ENCODE results near the gene COPZ1. TPM values are rescaled to one million over a fixed set of nuclear protein-coding genes. Genes with fewer than 3 reads are reported as not detected.
A peak's percentile ranks its signal among the peaks of the same experiment; 100 is the strongest.

COPZ1 gene
- total RNA-seq, 2 donors from 2014 or later = 75.4 to 86.8 TPM

DNA sequence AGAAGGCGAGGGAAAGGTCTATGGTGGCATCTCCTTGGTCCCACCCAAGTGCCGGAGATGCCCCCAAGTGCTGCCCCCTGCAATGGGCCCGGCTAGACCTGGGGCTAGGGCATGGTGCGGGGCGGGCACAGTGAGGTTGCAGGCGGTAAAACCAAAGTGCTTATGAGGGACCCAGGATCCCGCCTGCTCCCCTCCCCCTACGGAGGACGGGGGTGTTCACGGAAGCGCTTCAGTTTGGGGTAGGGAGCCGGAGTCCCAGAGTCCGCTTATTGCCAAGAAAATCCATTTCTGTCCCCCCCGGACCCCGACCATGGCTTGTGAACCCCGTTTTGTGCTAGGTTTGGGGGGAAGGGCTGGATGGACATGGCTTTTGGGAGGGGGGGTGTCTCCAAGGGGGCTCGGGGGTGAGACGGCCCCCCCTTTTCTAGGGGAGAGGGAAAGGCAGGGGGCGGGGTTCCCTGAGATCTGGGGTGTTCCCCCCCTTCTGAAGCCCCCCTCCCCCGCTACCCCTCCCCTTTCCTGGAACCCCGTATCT is 44.7 kb downstream of the COPZ1 start:
- no peaks in the 10 kb centered on the region for H3K36me3 Mint-ChIP-seq (ENCODE audit: low read depth)
- no peaks in the 10 kb centered on the region for H3K27me3 Mint-ChIP-seq
- H3K9me3 Mint-ChIP-seq = no peaks in the 10 kb centered on the region
- H3K4me3 Mint-ChIP-seq = peak overlapping the region; percentile 40
- ATAC-seq (replicated peaks) = no peak
- no peak overlapping the region for H3K27ac Mint-ChIP-seq
- H3K4me1 Mint-ChIP-seq = peaks cover 14% of the 10 kb centered on the region

DNA sequence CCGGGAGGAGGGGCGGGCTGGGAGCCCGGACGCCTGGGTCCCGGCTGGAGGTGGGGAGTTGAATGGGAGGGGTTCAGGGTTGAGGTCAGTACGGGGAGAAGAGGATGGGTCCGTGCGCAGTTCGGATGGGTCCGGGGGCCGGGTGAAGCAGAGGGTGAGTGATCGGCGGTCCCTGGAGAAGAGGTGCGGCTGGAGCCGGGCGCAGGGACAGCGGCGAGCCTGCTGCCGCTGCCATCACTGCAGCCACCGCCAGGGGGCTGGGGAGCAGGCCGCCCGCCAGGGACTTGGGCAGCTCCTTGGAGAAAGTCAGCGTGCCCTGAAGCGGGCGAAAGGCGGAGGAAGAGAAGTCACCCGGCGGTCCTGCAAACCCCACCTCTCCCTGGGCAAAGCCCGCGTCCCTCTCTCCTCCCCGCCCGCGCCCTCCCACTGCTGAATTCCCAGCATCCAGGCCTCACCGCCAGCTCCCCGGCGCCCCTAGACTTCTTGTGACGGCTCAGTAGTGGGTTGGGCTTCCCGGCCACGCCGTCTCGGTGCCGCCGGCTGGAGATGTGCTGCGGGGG is 45.3 kb downstream of the COPZ1 start:
- Mint-ChIP-seq H3K9me3 (no peaks in the 10 kb centered on the region), H3K27ac (no peak overlapping the region), H3K4me1 (peaks cover 10% of the 10 kb centered on the region), H3K36me3 (ENCODE audit: low read depth) (no peaks in the 10 kb centered on the region), H3K4me3 (no peak overlapping the region), H3K27me3 (no peaks in the 10 kb centered on the region)
- ATAC-seq (replicated peaks) = peak; percentile 25

GRCh38 chr12:54371328-54372112 is 46.6 kb downstream of the COPZ1 start:
- Mint-ChIP-seq H3K4me3 (no peak overlapping the region), H3K36me3 (ENCODE audit: low read depth) (no peaks in the 10 kb centered on the region), H3K27ac (peak overlapping the region; percentile 78), H3K27me3 (no peaks in the 10 kb centered on the region), H3K9me3 (no peaks in the 10 kb centered on the region), H3K4me1 (peaks cover 10% of the 10 kb centered on the region)
- no peak for ATAC-seq (replicated peaks)

DNA sequence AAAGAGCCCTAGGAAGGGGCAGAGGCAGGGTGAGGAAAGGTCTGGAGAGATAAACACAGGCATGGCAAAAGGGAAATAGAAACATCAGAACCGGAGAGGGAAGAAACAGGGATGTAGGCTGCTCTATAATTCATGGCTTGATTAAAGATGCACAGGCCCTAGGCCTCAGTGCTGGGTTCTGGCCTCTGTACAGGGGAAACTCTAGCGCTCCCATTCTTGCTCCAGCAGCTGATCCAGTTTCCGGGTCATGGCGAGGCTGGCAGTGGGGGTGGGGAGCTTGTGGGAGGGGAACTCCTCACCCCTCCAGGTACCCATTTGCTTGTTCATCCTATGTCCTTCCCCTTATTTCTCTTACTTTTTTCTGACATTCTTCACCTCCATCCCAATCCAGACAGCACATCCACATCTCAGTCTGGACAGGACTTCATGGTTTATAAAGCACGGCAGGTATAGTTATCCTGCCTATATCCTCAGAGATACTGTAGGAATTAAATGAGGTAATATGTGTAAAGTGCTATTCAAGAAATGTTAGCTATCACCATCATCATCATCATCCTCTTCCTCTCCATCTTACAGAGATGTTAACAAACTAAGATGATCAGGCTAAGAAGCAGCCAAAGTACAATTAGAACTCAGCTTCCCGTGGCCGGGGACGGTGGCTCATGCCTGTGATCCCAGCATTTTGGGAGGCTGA is 47.3 kb downstream of the COPZ1 start:
- no peaks in the 10 kb centered on the region for H3K27me3 Mint-ChIP-seq

DNA sequence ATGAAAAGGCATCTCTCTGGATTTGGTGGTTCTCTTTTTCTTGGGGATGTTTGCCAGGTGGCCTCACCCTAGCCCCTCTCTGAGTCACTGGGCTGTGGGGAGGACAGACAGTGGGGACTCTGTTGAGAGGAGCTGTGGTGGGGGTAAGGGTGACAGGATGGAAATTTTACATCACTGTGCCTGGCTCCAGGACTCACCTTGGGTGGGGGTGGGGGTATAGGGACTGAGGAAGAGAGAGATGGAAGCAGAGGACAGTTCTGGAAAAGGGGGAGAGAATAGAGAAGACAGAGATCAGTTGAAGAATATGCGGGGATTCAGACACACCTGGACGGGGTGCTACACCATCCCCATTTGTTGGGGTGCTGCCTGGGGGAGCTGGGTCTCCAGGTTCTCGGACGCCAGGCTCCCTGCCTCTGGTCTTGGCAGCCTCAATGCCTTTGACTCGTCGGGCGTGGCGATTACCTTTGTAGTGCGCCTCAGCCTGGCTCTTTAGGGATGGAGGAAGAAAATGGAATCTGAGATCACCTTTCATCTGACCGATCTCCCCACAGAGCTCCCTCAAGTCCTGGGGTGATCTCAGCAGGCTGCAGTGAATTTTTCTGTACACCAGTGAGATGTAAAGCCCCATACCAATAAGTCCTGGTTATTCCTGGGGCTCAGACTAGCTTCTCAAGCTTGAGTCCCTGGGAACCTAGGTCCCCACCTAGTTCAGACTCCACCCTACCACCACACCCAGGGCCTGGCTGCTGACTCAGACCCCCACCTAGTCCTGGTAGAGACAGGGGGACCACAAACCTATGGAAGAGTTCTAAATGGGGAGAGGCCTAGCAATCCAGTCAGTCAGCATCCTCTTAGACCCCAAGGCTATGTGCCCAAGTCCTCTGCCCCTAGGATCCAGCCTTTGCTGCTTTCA is 49.0 kb downstream of the COPZ1 start:
- no peaks in the 10 kb centered on the region for H3K27me3 Mint-ChIP-seq
- H3K36me3 Mint-ChIP-seq (ENCODE audit: low read depth) = no peaks in the 10 kb centered on the region
- H3K9me3 Mint-ChIP-seq = no peaks in the 10 kb centered on the region
- H3K4me3 Mint-ChIP-seq = no peak overlapping the region
- peaks cover 5% of the 10 kb centered on the region for H3K4me1 Mint-ChIP-seq
- ATAC-seq (replicated peaks) = peak; percentile 40
- H3K27ac Mint-ChIP-seq = peak overlapping the region; percentile 6

More for the DNA sequence above, 47.3 kb downstream of the COPZ1 start:
- Mint-ChIP-seq H3K9me3 (no peaks in the 10 kb centered on the region), H3K4me3 (no peak overlapping the region), H3K27ac (peak overlapping the region; percentile 78), H3K4me1 (peaks cover 10% of the 10 kb centered on the region), H3K36me3 (ENCODE audit: low read depth) (no peaks in the 10 kb centered on the region)
- no peak for ATAC-seq (replicated peaks)

GRCh38 chr12:54374562-54375258 is 49.8 kb downstream of the COPZ1 start:
- H3K27ac Mint-ChIP-seq = peak overlapping the region; percentile 11
- H3K9me3 Mint-ChIP-seq = no peaks in the 10 kb centered on the region
- H3K36me3 Mint-ChIP-seq (ENCODE audit: low read depth) = no peaks in the 10 kb centered on the region
- no peak overlapping the region for H3K4me3 Mint-ChIP-seq
- no peak for ATAC-seq (replicated peaks)
- H3K27me3 Mint-ChIP-seq = no peaks in the 10 kb centered on the region
- peaks cover 4% of the 10 kb centered on the region for H3K4me1 Mint-ChIP-seq

DNA sequence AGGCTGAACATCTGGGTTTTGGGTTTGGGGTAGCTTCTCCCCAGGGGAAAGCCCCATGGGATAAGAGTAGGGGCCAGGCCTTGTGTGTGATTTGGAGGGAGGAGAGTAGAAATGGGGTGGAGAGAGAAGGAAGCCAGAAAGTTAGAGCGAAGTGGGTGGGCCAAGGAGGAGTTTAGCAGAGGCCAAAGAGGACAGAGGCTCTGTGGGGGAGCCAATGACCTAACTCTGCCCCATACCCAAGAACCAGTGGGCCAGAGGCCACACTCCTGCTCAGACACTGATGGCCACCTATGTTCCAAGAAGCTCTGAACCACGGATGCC is 50.3 kb downstream of the COPZ1 start:
- Mint-ChIP-seq H3K27me3 (no peaks in the 10 kb centered on the region), H3K36me3 (ENCODE audit: low read depth) (no peaks in the 10 kb centered on the region), H3K9me3 (no peaks in the 10 kb centered on the region), H3K4me3 (no peak overlapping the region), H3K4me1 (peaks cover 4% of the 10 kb centered on the region), H3K27ac (peak overlapping the region; percentile 11)
- no peak for ATAC-seq (replicated peaks)

GRCh38 chr12:54376596-54376995 is 51.7 kb downstream of the COPZ1 start:
- no peaks in the 10 kb centered on the region for H3K27me3 Mint-ChIP-seq
- ATAC-seq (replicated peaks) = no peak
- no peak overlapping the region for H3K4me3 Mint-ChIP-seq
- H3K36me3 Mint-ChIP-seq (ENCODE audit: low read depth) = no peaks in the 10 kb centered on the region
- peaks cover 4% of the 10 kb centered on the region for H3K4me1 Mint-ChIP-seq
- no peaks in the 10 kb centered on the region for H3K9me3 Mint-ChIP-seq
- peak overlapping the region; percentile 11 for H3K27ac Mint-ChIP-seq

DNA sequence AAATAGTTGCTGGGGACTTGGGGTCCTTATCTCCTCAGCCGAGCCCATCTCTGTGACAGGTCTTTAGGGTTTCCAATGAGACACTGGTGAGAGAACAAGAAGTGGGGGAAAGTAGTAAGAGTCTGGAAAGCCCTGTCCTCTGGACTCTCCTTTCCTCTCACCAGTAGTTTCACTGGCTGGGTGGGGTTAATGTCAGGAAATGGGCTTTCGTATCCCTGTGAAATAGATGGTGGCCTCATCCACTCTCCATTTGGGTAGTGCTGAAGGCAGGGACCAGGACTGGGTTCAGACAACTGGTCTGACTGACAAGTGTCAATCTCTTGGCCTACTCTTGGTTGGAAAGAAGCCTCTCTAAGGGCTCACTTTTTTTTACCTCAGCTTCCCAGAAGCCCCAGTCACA is 52.1 kb downstream of the COPZ1 start:
- peaks cover 4% of the 10 kb centered on the region for H3K4me1 Mint-ChIP-seq
- no peak overlapping the region for H3K27ac Mint-ChIP-seq
- no peaks in the 10 kb centered on the region for H3K27me3 Mint-ChIP-seq
- no peak for ATAC-seq (replicated peaks)
- H3K36me3 Mint-ChIP-seq (ENCODE audit: low read depth) = no peaks in the 10 kb centered on the region
- no peaks in the 10 kb centered on the region for H3K9me3 Mint-ChIP-seq
- no peak overlapping the region for H3K4me3 Mint-ChIP-seq

DNA sequence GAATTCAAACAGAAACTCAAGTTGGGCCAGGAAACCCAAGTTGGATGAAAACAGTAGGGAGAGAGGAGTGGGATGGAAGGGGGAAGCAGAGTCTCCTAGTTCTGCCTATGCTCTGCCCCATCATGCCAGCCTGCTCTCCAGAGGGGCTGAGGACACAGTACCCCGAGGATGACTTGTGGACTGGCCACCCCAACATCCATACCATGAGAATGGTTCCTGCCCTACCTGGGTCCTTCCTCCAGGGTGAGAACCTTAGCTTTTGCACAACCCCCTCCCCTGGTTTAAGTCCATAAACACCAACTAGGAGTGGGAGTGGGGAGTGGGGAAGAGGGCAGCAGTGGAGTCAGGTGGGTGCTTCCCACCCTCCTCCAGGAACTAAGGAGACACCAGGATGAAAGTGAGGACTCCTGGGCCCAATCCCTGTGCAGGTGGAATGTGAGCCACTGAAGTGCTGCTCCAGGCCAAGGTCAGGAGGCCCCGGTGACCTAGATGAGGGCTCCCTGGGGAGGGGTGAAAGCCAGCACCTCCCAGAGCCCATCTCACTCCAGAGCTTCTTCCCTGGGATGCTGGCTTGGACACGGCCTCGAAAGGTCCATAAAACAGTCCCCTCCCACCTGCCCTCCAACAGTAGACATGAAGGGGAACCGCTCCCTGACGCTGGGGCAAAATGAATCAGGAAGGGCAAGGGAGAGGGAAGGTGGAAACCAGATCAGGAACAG is 53.0 kb downstream of the COPZ1 start:
- Mint-ChIP-seq H3K4me3 (no peak overlapping the region), H3K36me3 (ENCODE audit: low read depth) (no peaks in the 10 kb centered on the region), H3K4me1 (peaks cover 4% of the 10 kb centered on the region), H3K9me3 (no peaks in the 10 kb centered on the region), H3K27ac (no peak overlapping the region), H3K27me3 (no peaks in the 10 kb centered on the region)
- ATAC-seq (replicated peaks) = no peak

DNA sequence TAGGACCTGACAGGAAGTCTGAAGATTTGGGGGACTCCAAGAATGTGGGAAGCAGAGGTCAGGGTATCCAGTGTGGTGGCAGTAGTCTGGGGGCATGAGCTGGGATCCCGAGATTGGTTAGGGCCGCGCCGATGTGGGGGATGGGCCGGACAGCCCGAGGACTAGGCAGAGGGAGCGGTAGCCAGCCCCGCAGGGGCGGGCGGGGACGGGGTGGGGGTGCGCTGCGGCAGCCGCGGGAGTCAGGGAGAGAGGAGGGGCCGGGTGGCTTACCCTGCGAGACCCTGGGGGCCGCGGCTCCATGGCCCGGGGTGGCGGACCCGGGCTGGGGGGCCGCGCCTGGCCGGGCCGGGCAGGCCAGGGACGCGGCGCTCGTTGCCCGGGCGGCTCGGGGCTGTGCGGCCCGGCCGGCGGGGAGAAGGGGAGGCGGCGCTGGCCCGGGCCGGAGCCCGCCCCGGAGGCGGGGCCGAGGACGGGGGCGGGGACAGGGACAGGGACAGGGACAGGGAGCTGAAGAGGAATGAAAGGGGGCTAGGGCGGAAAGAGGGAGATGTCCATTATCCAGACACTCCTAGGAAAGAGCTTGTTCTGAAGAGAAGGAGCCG is 54.0 kb downstream of the COPZ1 start:
- H3K27ac Mint-ChIP-seq = no peak overlapping the region
- no peaks in the 10 kb centered on the region for H3K9me3 Mint-ChIP-seq
- H3K4me1 Mint-ChIP-seq = peaks cover 4% of the 10 kb centered on the region
- H3K4me3 Mint-ChIP-seq = peak overlapping the region; percentile 49
- no peaks in the 10 kb centered on the region for H3K36me3 Mint-ChIP-seq (ENCODE audit: low read depth)
- H3K27me3 Mint-ChIP-seq = no peaks in the 10 kb centered on the region
- ATAC-seq (replicated peaks) = peak; percentile 31

DNA sequence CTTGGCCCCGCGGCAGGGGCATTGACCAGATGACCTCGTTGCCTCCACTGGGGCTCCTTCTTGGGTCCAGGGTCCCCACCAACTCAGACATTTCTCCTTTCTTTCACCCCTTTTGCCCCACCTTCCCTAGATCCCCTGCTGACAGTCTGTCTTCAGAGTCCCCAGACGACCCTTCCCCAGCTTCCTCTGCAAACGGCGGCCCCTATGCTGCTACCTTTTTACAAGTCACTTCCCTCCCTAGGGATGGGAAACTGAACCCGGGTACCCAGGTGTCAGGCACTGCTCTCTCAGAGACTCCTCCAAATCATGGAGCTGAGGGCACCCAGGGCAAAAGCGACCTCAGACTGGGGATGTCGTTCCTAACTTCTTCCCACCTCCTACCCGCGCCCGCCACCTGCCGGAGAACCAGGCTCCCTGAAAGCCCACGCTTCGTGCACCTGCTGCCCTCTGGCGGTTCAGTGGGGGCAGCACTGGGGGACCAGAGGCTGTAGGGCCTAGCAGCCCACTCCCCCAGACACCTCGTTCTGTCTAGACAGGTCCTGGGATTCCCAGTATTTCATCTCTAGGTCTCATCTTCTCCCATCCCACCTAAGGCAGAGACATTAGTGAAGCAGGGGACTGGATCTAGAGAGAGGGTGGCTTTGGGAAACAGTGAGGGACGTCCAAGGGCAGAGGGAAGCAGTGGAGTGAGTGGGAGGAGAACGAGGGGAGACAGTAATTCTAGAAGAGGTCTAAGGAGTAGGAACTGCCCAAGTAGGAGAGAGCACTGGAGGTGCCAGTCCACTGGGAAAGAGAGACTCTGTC is 54.7 kb downstream of the COPZ1 start:
- Mint-ChIP-seq H3K4me3 (peak overlapping the region; percentile 49), H3K4me1 (peaks cover 4% of the 10 kb centered on the region), H3K36me3 (ENCODE audit: low read depth) (no peaks in the 10 kb centered on the region), H3K27ac (peak overlapping the region; percentile 53), H3K9me3 (no peaks in the 10 kb centered on the region), H3K27me3 (no peaks in the 10 kb centered on the region)
- ATAC-seq (replicated peaks) = peak; percentile 76

Measured in activated T-helper 17 cell treated with anti-CD3 and anti-CD28 coated beads, Interleukin-2, amount 50 U/mL, for 72 hours (primary cell).